ENCODE data around the gene MGRN1.

MGRN1 gene

DNA sequence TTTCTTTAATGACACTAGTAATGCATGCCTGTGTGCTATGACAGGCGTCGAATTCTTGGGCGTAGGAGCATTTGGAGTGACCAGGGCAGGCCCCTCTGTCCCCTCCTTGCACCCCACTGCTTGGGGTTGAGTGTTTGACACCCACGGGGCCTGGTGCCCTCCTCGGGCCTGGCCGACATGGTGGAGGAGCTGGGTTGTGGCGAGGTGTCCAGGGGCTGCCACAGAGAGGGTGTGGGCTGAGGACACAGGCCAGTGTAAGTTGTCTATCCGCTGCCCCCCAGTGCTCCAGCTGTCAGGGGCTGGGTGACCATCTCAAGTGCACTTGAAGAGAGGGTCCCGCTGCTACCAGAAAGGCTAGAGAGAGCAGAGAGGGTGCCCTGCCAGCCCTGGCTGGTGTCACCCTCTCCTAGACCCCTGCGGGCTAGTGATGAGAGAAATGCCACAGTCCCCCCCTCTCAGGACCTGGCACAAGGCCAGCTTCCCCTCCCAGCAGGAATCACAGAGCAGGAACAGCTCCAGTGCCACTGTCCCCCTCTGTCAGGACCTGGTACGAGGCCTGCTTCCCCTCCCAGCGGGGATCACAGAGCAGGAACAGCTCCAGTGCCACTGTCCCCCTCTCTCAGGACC is 30.5 kb downstream of the MGRN1 start:
- DNase-seq, result no peak

DNA sequence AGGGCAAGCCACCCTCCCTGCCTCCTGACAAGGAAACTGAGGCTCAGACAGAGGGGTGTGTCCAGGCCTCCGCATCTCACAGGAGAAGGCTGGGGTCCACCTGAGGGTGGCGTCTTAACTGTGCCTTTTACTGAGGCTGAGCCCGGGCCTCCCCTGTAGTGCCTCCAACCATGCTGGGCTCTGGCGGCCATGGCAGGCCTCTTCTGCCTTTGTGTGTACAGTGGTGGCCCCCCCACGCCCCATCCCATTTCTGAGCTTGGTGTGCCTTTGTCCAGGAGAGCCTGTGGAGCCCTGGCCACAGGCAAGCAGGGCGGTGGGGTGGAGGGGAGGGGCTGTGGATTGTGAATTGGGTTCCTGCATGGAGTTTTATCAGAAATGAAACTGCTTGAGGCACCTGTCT is 31.2 kb downstream of the MGRN1 start:
- no peak for DNase-seq

DNA sequence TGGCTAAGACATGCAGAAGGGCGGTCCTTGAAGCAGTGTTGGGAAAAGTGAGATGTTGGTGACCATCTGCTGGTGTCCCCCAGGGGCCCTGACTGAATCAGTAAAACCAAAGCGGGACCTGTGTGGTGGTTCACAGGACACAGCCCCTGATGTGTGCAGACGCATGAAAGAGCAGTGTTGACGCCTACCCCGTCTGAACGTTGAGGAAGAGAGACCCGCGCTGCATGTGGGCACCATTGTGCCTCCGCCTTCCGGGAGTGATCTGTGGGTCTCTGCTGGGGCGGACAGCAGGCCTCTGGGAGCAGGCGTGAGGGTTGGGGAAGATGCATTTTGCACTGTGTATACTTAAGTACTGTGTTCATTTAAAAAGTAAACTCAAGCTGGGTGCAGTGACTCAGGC is 31.6 kb downstream of the MGRN1 start:
- no peak for DNase-seq

DNA sequence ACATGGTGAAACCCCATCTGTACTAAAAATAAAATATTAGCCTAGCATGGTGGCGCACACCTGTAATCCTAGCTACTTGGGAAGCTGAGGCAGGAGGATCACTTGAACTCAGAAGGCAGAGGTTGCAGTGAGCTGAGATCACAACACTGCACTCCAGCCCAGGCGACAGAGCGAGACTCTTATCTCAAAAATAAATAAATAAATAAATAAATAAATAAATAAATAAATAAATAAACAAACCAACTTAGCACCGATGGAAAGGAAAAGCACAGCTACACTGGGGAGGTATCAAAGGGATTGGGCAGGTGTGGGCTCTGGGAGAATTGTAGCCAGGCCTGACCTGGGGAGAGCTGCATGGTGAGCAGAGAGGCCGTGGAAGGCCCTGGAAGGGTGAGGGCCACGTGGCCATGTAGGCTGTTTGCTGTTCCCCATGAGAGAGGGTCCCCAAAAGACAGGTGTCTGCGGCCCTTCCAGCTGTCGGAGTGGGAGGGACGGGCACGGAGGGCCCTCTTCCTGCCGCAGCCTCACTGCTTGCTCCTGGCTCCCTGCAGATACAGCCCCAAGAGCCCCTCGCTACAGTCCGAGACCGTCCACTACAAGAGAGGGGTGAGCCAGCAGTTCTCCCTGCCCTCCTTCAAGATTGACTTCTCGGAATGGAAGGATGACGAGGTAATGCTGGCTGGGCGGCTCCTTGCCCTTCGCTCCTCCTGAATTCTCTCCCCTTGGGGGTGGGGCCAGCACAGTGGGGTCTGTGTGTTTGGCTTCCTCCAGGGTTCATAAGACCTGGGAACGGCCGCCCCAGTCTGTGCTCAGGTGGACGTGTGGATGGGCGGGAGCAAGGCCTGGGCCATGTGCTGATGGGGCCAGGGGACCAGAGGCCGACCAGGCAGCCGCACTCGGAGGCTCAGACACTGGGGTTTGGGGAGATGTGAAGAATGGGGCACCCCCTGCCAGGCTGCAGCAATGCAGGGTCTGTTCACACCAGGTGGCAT is 32.4 kb downstream of the MGRN1 start:
- DNase-seq, result no peak

DNA sequence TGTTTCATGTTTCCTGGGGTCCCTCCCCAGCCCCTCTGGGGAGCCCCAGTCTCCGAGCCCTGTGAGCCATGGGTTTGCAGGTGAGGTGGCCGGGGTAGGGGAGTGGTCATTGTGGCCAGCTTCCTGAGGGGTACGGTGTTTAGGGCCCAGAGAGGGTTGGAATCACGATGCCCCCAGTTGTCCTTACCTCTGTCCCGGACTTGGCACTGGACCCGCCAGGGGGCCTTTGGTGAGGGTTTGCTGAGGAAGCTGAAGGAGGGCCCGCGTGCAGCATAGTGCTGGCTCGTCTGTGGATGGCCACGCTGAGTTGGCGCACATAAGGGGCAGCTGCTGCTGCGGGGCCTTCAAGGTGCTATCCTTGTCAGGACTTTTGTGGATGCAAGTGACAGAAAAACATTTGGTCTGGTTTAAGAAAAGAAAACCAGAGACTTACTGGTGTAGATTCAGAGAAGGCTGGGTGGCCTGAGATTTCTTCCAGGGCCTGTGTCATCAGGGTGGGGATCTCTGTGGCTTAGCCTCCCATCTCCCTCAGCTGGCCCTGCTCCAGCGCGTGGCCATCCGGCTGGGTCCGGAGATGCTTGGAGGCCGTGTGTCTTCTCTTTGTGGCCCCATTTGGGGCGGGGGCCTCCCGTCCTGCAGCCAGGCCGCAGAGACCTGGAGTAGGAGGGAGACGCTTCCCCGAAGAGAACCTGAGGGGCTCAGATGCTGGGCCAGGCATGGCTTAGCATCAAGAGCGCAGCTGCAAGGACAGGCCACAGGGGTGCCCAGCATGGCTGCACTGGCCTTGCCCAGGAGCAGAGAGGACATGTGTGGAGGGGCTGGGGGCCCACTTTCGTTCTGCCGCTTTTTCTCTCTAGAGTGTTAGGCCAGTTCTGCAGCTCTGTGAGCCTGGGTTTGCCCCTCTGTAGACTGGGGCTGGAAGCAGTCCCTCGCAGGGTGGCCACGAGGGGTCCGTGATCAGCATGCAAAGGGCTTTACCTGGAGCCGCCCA is 35.0 kb downstream of the MGRN1 start:
- DNase-seq, result no peak

DNA sequence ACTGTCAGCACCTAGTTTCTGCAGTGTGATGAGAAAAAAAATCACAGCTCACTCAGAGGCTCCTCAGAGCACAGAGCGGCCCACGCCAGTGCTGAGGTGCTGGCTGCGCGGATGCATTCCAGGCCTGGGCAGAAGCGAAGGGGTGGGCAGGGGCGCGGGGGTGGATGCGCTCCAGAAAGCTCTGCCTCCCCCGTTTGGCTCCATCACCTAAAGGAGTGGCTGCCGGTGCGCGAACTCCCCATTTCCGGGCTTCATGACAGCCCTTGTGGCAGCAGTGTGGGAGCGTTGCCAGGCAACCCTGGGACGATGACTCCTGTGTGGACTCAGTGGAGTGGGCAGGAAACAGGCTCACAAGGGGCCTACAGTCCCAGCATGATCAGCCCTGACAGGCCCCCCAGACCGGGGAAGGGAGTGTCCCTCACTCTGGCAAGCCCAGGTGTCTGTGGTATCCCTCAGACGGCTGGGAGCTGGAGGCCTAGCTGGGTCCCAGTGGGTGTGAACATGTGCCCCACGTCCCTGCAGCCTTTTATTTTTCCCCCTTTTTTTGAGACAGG is 35.9 kb downstream of the MGRN1 start:
- DNase-seq, result peak; percentile 76

DNA sequence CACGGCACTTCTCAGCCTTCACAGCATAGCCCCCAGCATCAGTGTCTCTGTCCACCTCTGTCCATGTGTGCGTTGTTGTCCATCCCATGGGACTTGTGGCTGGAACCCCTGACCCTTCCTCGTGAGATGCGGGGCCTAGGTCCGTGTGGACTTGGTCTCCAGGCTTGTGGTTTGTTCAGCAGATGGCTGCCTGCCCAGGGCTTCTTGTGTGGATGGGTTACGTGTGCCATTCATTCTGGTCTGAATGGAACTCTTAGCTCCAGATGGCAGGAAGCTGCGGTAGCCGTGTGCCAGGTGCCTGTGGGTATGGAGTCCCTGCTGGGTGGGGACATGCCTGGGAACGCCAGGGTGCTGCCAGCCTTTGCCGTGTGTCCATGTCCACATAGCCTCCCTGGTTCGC is 37.0 kb downstream of the MGRN1 start:
- DNase-seq, result no peak

DNA sequence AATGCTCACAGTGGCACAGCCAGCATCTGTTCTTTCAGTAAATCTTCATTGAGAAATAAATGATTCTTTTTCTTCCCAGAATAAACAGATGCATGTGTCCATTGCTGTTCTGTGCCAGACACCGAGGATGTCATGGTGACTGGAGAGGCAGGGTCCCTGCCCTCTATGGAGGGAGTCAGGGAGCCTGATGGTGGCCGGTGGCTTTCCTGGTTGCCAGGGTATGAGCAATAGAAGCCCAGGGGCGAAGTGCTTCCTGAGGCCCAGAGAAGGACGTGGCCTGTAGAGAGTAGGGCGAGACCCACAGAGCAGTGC is 38.8 kb downstream of the MGRN1 start:
- DNase-seq, result no peak

DNA sequence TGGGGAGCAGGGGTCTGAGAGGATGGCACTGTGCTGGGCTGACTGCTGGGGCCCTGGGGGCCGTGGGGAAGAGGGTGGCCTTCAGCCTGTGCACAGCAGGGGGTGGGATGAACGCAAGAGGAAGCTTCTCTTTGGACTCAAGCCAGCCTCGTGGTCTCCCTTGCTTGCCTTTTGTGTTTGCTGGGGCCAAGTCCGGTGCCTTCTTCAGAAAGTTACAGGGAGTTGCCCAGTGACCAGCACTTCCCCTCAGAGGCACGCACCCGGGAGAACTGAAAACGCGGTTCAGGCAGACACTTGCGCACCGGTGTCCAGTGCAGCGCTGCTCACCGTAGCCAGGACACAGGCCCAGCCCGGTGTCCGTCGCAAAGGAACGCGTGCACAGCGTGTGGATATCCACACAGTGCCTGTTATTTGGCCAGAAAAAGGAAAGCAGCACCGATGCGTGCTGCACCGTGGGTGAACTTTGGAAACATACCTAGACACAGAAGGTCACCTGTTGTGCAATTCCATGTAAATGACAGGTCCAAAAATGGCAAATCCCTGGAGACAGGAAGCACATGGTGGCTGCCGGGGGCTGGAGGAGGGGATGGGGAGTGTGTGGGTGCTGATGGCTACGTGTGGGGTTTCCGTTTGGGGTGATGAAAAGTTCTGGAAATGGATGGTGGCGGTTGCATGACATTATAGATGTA is 39.3 kb downstream of the MGRN1 start:
- no peak for DNase-seq

DNA sequence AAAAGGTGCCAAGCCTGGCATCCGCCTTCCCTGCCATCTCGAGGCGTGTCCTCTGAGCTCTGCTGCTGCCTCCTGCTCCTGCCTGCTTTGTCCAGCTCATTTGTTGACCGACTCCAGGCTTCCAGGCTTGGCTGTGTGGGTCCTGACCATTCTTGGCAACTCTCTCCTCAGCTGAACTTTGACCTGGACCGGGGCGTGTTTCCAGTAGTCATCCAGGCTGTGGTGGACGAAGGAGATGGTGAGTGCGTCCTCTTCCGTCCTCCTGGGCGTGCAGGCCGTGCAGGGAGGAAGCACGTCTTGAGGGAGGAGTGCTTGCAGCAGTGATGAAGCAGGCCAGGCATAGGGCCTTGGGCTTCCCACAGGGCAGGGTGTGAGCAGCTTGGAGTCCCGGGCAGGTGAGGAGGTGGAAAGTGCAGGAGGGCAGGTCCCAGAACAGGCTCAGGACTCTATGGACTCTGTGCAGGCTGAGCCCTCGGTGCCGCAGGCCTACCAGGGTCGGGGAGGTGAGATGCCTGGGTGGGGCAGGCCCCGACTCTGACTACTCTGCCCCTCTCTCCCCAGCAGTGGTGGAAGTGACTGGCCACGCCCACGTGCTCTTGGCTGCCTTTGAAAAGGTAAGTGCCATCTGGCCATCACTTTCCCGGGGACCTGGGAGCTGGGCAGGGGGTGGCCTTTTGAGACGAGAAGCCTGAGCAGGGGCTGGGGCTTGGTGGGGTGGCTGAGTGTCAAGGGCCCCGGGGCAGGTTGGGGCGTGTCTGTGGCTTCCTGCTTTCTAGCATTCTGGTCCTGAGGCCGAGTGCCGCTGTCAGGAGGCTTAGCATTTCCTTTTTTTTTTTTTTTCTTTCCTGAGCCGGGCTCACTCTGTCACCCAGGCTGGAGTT is 40.2 kb downstream of the MGRN1 start:
- peak; percentile 55 for DNase-seq

DNA sequence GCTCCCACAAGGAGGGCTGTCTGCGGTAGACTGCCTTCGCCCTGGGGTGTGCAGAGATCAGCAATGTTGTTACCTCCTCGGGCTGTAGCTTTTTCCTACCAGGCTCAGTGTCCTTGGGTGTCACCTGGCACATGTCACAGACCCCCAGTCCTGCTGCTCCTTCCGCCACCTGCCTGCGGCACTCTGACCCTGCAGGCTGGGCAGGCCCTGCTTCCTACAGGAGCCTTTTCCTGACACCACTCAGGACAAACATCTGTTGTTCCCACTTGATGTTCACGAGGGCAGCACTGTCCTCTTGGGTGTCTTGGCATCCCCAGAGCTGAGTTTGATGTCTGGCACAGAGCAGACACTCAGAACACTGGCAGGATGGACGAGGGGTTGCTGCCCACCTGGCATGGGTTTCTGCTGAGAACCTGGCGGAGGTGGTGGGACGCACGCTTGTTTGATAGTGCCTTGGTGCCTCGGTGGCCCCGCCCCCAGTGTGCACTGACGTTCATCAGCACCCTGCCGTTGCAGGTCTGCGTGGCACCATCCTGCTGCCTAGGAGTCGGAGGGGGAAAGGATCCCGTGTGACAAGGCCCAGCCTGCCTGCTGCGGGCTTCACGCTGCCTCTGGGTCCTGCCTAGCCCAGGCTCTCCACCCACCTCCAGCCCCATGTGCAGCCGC is 42.0 kb downstream of the MGRN1 start:
- no peak for DNase-seq

DNA sequence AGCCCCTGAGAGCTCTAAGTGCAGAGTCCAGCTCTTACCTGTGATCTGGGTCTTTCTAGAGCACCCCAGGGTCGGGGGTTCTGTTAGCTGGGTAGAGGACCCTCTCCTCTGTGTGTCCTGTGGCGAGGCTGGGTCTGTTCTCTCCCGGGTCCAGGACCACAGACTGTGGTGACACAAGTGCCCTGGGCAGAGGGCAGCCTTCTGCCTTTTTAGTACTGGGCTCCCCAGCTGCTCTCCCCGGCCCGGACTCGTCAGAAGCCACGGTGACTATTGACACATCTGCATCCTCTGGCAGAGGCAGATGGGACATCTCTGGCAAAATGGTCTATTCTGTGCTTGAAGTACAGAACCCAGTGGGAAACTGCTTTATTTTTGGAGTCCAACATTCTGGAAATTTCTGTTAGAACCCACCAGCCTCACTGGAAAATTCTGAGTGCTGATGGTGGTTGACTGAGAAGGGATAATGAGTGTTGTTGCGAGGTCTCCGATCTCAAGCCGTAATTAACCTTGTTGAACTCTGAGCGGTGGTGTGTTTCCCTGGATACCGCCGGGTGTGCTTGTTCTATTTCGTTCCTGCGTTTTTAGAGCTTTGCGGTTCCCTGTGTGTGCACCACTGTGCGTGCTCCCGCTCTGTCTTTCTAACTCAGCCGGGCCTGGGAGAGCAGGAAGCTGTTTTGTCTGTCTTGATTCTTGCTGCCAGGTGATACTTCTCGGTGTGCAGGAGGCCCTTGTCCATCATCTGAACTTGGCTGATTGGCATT is 42.8 kb downstream of the MGRN1 start:
- DNase-seq, result no peak

DNA sequence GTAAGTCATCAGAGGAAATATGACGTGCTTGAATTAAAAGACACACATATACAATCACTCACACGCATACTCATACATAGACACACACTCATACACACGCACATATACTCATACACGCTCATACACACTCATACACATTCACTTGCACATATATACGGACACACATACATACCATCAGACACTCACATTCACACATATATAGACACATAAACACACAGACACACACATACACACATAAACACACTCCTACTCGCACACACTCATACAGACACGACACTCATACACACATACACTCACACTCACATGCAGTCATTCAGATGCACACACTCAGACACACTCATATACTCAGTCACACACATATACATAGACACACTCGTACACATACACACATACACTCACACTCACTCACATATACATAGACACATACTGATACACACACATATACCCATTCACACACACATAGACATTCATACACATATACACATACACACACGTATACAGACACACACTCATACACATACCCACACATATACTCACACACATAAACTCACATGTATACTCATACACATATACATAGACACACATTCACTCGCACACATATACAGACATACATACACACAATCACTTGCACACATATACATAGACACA is 43.8 kb downstream of the MGRN1 start:
- no peak for DNase-seq

DNA sequence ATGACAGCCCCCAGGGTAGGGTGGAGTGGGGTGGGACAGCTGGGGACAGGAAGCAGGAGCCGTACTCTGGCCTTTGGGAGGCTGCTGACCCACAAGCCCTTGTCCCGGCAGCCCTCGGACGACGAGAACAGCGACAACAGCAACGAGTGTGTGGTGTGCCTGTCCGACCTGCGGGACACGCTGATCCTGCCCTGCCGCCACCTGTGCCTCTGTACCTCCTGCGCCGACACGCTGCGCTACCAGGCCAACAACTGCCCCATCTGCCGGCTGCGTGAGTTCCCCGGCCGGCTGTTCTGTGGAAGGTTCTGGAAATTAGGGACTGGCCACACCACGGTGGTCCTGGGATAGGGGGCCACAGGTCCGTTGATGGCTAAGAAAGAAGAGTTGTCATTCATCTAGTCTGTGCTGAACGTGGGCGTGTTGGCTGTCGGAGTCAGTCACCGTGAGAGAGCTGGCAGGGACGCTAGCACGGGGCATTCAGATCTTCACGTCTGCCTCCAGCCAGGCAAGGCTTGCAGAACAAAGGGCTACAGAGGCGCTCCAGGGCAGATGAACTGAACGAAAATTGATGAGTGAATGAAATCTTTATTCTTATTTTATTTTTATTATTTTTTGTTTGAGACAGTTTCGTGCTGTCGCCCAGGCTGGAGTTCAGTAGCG is 48.9 kb downstream of the MGRN1 start:
- no peak for DNase-seq

DNA sequence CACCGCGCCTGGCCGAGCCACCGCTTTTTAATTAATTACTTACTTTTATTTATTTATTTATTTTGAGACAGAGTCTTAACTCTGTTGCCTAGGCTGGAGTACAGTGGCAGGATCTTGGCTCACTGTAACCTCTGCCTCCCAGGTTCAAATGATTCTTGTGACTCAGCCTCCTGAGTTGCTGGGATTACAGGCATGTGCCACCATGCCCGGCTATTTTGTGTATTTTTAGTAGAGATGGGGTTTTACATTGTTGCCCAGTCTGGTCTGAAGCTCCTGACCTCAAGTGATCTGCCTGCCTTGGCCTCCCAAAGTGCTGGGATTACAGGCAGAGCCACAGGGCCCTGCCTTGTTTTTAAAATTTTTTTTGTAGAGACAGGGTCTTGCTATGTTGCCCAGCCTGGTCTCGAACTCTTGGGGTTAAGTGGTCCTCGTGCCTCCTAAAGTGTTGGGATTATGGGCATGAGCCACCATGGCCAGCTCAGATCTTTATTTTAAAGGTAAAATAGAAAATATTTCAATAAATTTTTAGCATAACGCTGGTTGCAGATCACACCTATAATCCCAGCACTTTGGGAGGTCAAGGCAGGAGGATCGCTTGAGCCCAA is 50.4 kb downstream of the MGRN1 start:
- DNase-seq, result no peak

DNA sequence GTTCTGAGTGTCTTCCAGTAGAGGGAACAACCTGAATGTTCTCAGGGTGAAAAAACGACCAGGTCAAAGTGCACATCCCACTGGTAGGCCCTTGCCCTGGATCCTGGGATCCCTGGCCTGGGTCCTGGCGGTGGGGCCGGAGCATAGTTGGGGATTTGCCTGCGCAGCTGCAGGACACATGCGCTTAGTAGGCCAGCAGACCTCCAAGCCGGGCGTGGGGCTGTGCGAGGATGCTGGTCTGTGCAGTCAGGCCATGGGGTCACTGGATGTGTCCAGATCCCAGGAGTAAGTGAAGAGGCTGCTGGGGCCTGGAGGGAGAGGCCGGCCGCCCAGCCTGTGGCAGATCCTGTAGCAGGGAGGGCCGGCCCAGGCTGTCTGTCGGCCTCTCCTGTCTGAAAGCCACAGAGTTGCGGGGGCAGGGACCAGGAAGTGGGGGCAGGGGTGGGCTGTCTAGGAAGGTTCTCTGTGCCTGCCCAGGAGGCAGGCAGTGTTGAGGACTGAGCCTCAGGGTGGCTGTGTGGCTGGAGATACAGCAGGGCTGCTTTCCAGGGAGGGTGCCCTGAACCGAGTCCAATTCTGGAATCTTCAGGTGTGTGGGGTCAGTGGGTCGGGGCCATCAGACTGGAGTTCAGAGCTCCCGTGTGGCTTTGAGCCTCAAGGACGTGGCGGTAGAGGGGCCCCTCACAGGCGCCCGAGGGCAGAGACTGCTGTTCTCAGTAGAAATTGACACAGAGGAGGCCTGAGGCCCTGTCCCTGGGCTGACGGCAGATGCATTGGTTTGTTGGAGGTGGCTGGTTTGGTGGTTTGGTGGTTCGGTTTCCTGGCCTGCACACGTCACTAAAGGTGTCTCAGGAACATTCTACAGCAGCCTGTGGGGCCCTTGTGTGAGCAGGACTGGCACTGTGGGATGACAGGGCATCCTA is 51.5 kb downstream of the MGRN1 start:
- DNase-seq, result peak; percentile 62

DNA sequence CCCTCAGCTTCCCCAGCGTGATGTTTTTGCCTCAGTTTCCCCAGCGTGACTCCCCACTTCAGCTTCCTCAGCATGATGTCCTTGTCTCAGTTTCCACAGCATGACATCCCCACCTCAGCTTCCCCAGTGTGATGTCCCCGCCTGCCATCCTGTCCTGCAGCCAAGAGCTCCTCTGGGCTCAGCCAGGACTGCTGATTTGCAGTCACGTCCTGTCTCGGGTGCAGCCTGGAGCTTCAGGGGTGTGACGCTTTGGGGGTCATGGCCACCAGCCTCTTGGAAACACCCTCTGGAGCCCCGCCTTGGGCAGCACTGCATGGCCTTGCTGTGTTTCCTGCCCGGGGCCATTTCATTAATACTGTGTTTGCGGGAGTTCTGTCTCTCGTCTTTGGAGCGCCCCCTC is 52.2 kb downstream of the MGRN1 start:
- DNase-seq, result no peak
